GM21447 (cell line): ENCODE measurements around the gene RNF115.
A peak's percentile ranks its signal among the peaks of the same experiment; 100 is the strongest.
"Not testable (repeated sequence)": the region's sequence is repeated elsewhere in the genome, so short reads cannot be mapped to it uniquely, and the experiment has no call there.

Experiments used
- ATAC-seq: cut with Tn5 transposase; IDR thresholded peaks from one replicate; pipeline ENCODE4 v1.9.1; 2021; ENCODE audit not compliant: unreplicated experiment

The RNF115 gene

GRCh38 chr1:145747398-145748247 lies 76.3 kb downstream of the RNF115 start:
- no peak for ATAC-seq

- ATAC-seq, result no peak
These were observed 83.6 kb downstream of the RNF115 start for GRCh38 chr1:145740269-145740668.

GRCh38 chr1:145736191-145736590 lies 87.7 kb downstream of the RNF115 start:
- ATAC-seq, result no peak

- no peak for ATAC-seq
These were observed 93.0 kb downstream of the RNF115 start for GRCh38 chr1:145730900-145731299.

- no peak for ATAC-seq
These were observed 93.4 kb downstream of the RNF115 start for GRCh38 chr1:145730467-145730866.

GRCh38 chr1:145729666-145730436 lies 94.0 kb downstream of the RNF115 start:
- ATAC-seq, result no peak

- ATAC-seq, result no peak
These were observed 94.7 kb downstream of the RNF115 start for GRCh38 chr1:145729196-145729595.

GRCh38 chr1:145726193-145726592 lies 97.7 kb downstream of the RNF115 start:
- not testable (repeated sequence) for ATAC-seq

GRCh38 chr1:145720878-145721671 lies 102.8 kb downstream of the RNF115 start:
- peak; percentile 50 for ATAC-seq

GRCh38 chr1:145720556-145720877 lies 103.4 kb downstream of the RNF115 start:
- ATAC-seq, result no peak

GRCh38 chr1:145719230-145720079 lies 104.4 kb downstream of the RNF115 start, which contains the start of gene CD160:
Gene CD160, plus strand, starts transcription at chr1:145719499. Its CDS starts 8,829 bp downstream, at chr1:145728328.
- ATAC-seq, result no peak

GRCh38 chr1:145718465-145718864 lies 105.4 kb downstream of the RNF115 start:
- ATAC-seq, result not testable (repeated sequence)

- ATAC-seq, result no peak
These were observed 106.1 kb downstream of the RNF115 start for GRCh38 chr1:145717833-145718232.

- no peak for ATAC-seq
These were observed 107.1 kb downstream of the RNF115 start for GRCh38 chr1:145716641-145717345.

GRCh38 chr1:145714524-145715111 lies 109.3 kb downstream of the RNF115 start:
- no peak for ATAC-seq

- no peak for ATAC-seq
These were observed 112.7 kb downstream of the RNF115 start for GRCh38 chr1:145711213-145711651.

GRCh38 chr1:145710291-145711027 lies 113.4 kb downstream of the RNF115 start:
- ATAC-seq, result no peak

- ATAC-seq, result no peak
These were observed 115.8 kb downstream of the RNF115 start for GRCh38 chr1:145708063-145708462.
